Activated CD4-positive, alpha-beta memory T cell treated with anti-CD3 and anti-CD28 coated beads, Interleukin-2, amount 10 ng/mL, durations not matched to agents 7 days and 5 days (primary cell): ENCODE data around the gene LYPD8. TPM values are rescaled to one million over a fixed set of nuclear protein-coding genes. Genes with fewer than 3 reads are reported as not detected.

Source experiments
- CTCF ChIA-PET: fragments of 350-600 bp; sonication (Branson Sonifier 250); formaldehyde crosslinking; loops from one replicate; lab custom pipeline; 2021; ENCODE audit warnings: antibody characterized with exemption, inconsistent platforms; lab: Charles Lee
- POLR2A ChIA-PET: fragments of 350-600 bp; sonication (Branson Sonifier 250); formaldehyde crosslinking; loops from one replicate; lab custom pipeline; 2021; ENCODE audit warnings: antibody characterized with exemption; lab: Charles Lee
- DNase-seq: peaks from one replicate; pipeline ENCODE4 v3.0.0-alpha.2; 2020
- H3K27ac Mint-ChIP-seq: one replicate; pipeline ENCODE4 v1.8.0; 2021; ENCODE audit warnings: mild to moderate bottlenecking, mixed read lengths
- H3K27me3 Mint-ChIP-seq: one replicate; pipeline ENCODE4 v1.8.0; 2021; ENCODE audit warnings: mixed read lengths
- H3K36me3 Mint-ChIP-seq: one replicate; pipeline ENCODE4 v1.8.0; 2021; ENCODE audit warnings: low read depth, mixed read lengths
- H3K4me1 Mint-ChIP-seq: one replicate; pipeline ENCODE4 v1.8.0; 2021; ENCODE audit warnings: mixed read lengths
- H3K4me3 Mint-ChIP-seq: one replicate; pipeline ENCODE4 v1.8.0; 2021; ENCODE audit warnings: mild to moderate bottlenecking, mixed read lengths
- H3K9me3 Mint-ChIP-seq: one replicate; pipeline ENCODE4 v1.8.0; 2021; ENCODE audit warnings: mixed read lengths
- total RNA-seq, 2 experiments: library from RNA; stranded (reverse); gene quantifications; one replicate each; pipeline ENCODE4 v1.2.3, GENCODE V29; 2021

The LYPD8 gene
- total RNA-seq, 2 experiments from 2014 or later, result not detected

DNA sequence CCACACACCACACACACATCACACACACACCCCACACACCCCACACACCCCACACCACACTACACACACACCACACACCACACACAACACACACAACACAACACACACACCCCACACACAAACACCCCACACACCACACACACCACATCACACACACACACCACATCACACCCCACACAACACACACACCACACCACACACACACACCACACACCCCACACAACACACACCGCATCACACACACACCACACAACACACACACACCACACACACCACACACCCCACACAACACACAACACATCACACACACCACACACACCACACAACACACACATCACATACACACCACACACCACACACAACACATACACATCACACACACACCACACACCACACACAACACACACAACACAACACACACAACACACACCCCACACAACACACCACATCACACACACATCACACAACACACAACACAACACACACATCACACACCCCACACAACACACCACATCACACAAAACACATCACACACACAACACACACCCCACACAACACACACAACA is 2.4 kb downstream of the LYPD8 start:
- no peaks in the 10 kb centered on the region for H3K4me1 Mint-ChIP-seq
- ChIA-PET POLR2A (no interaction called here), CTCF (no interaction called here)
- H3K9me3 Mint-ChIP-seq, result no peaks in the 10 kb centered on the region
- H3K36me3 Mint-ChIP-seq, result no peaks in the 10 kb centered on the region
- H3K27me3 Mint-ChIP-seq, result no peaks in the 10 kb centered on the region
- no peak overlapping the region for H3K4me3 Mint-ChIP-seq
- no peak overlapping the region for H3K27ac Mint-ChIP-seq
- no peak for DNase-seq

DNA sequence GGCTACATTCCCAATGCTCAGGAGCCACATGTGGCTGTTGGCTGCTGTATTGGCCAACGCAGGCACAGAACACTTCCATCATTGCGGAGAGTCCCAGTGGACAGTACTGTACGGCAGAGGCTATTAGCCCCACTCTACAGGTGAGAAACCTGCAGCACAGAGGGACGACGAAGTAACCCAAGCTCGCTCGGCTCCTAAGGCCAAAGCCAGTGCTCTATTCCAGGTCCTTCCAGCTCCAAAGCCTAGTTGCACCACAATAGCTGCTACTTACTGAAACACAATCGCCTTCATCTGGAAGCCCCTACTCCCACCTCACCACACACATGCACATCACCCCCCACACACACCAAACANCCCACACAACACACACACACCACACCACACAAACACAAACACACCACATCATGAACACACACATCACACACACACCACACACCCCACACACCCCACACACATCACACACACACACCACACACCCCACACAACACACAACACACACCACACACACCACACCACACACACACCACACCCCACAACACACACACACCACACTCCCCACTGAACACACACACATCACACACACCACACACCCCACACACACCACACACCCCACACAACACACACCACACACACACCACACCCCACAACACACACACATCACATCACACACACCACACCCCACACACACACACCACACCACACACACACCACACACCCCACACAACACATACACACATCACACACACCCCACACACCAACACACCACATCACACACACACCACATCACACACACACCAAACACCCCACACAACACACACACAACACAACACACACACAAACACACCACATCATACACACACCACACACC is 3.2 kb downstream of the LYPD8 start:
- Mint-ChIP-seq H3K4me3 (no peak overlapping the region), H3K36me3 (no peaks in the 10 kb centered on the region), H3K27ac (no peak overlapping the region), H3K27me3 (no peaks in the 10 kb centered on the region), H3K9me3 (no peaks in the 10 kb centered on the region), H3K4me1 (no peaks in the 10 kb centered on the region)
- POLR2A ChIA-PET, result no interaction called here
- CTCF ChIA-PET, result no interaction called here
- DNase-seq, result no peak

DNA sequence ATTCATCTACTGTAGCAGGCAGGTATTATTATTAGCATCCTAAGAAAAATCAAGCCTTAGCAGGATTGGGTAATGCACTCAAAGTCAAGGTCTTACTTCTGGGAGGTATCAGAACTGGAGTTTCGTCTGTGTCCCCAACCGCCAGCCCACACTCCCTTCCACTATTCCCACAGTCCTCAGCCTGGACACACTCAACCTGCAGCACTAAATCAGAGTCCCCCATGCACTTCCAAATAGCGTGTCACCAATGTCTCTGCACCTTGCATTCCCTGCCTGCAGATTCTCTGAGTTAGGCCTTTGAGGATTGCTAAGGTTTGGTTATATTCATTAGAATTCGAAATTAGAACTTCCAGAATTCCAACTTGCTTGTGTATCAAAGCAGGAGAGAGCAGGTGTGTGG is 3.9 kb downstream of the LYPD8 start:
- Mint-ChIP-seq H3K4me1 (no peaks in the 10 kb centered on the region), H3K27ac (no peak overlapping the region), H3K27me3 (no peaks in the 10 kb centered on the region), H3K36me3 (no peaks in the 10 kb centered on the region), H3K9me3 (no peaks in the 10 kb centered on the region), H3K4me3 (no peak overlapping the region)
- no peak for DNase-seq
- POLR2A ChIA-PET, result no interaction called here
- CTCF ChIA-PET, result no interaction called here

DNA sequence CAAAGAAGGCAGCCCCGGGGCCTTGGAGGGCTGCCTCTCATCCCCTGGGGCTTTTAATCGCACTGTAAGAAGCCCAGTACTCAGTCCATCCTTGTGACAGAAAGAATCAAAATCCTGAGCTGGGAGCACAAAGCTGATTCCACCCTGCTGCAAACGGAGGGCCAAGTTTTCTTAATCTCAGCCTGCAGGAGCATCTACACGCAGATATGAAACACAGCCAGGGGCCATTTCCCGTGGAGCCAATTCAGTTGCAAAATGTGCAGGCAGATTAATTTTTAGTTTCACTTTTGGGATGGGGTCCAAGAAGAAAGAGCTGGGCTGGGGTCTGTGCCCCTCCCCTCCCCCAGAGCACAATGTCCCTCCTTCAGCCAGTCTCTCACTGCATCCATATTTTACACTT is 4.4 kb downstream of the LYPD8 start:
- no peak for DNase-seq
- Mint-ChIP-seq H3K27ac (no peak overlapping the region), H3K4me3 (no peak overlapping the region), H3K36me3 (no peaks in the 10 kb centered on the region), H3K9me3 (no peaks in the 10 kb centered on the region), H3K27me3 (no peaks in the 10 kb centered on the region), H3K4me1 (no peaks in the 10 kb centered on the region)
- POLR2A ChIA-PET, result no interaction called here
- CTCF ChIA-PET, result no interaction called here

DNA sequence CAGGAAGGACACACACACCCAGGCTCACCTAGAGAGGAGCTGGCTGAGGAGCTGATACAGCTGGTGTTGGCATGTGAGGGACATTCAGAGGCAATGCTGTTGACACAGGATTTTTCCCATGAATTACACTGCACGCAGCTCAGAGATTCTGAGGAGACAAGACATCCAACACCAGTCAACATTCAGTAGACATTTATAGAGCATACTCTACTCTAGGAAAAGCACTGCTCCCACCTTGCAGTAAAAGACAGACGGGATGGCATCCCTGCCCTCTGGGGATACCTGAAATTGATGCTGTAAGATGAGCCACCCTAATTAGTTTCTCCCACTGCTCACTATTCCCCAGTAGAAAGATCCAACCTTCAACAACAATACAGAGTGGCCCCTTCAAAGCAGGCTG is 5.1 kb downstream of the LYPD8 start:
- CTCF ChIA-PET, result no interaction called here
- no peak for DNase-seq
- no peaks in the 10 kb centered on the region for H3K9me3 Mint-ChIP-seq
- H3K27me3 Mint-ChIP-seq, result no peaks in the 10 kb centered on the region
- no peaks in the 10 kb centered on the region for H3K4me1 Mint-ChIP-seq
- H3K4me3 Mint-ChIP-seq, result no peak overlapping the region
- POLR2A ChIA-PET, result no interaction called here
- no peak overlapping the region for H3K27ac Mint-ChIP-seq
- no peaks in the 10 kb centered on the region for H3K36me3 Mint-ChIP-seq

DNA sequence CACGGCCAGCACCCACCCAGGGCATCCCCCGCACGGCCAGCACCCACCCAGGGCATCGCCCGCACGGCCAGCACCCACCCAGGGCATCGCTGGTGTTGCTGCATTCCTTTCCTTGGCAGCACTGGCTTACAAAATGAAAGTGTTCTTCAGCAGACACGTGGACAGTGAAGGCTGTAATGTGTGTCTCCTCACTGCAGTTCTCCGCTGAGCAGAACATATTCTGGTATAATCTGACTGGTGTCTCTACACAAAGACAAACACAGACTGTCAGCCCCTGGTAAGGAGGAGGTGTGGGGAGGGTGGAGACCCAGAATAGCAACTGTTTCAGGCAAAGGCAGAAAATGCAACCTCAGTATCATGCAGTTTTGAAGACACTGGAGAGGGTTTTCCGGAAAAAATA is 7.3 kb downstream of the LYPD8 start:
- no peak for DNase-seq
- H3K4me1 Mint-ChIP-seq, result no peaks in the 10 kb centered on the region
- no peaks in the 10 kb centered on the region for H3K9me3 Mint-ChIP-seq
- POLR2A ChIA-PET, result no interaction called here
- H3K27ac Mint-ChIP-seq, result no peak overlapping the region
- no peak overlapping the region for H3K4me3 Mint-ChIP-seq
- CTCF ChIA-PET, result no interaction called here
- no peaks in the 10 kb centered on the region for H3K36me3 Mint-ChIP-seq
- no peaks in the 10 kb centered on the region for H3K27me3 Mint-ChIP-seq

DNA sequence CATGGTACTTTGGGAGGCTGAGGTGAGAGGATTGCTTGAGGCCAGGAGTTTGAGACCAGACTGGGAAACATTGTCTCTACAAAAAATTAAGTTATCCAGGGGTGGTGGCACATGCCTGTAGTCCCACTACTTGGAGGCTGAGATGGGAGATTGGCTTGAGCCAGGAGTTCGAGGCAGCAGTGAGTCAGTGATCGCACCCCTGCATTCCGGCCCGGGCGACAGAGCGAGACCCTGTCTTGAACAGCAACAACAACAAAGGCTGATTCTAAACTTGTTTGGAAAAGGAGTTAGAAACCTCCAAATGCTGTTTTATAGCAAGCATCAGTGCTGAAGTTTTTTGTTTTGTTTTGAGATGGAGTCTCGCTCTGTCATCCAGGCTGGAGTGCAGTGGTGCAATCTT is 14.7 kb downstream of the LYPD8 start:
- H3K27me3 Mint-ChIP-seq, result no peaks in the 10 kb centered on the region
- H3K27ac Mint-ChIP-seq, result no peak overlapping the region
- ChIA-PET POLR2A (no interaction called here), CTCF (no interaction called here)
- no peak overlapping the region for H3K4me3 Mint-ChIP-seq
- no peak for DNase-seq
- H3K4me1 Mint-ChIP-seq, result no peaks in the 10 kb centered on the region
- no peaks in the 10 kb centered on the region for H3K9me3 Mint-ChIP-seq
- no peaks in the 10 kb centered on the region for H3K36me3 Mint-ChIP-seq

DNA sequence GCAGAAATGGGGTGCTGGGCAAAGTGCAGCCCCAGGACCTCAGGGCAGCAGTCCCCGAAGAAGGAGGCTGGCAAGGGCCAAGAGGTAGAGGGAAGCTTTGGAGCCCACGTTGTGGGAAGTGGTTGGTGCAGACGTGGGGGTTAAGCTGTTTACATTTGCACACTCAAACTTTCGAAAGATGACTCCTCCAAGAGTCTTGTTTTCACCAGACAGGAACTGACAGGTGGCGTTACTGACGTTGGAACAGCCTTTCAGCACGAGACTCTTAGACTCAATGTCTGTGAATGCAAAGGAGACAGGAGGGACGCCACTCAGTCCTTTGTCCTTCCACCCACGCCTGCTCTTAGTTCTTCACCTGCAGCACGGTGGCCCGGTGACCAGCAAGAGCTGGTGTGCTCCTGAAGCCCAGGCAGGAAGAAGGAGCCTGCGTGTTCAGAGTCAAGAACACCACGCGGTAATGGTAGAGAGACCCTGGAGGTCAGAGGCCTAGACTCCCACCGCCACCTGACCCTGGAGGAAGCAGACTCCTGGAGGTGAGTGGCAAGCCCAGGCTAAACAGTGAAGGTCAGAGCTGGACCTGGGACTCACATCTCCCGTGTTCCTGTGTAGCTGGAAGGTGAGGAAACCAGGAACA is 15.9 kb downstream of the LYPD8 start:
- POLR2A ChIA-PET, result no interaction called here
- H3K27me3 Mint-ChIP-seq, result no peaks in the 10 kb centered on the region
- CTCF ChIA-PET, result no interaction called here

DNA sequence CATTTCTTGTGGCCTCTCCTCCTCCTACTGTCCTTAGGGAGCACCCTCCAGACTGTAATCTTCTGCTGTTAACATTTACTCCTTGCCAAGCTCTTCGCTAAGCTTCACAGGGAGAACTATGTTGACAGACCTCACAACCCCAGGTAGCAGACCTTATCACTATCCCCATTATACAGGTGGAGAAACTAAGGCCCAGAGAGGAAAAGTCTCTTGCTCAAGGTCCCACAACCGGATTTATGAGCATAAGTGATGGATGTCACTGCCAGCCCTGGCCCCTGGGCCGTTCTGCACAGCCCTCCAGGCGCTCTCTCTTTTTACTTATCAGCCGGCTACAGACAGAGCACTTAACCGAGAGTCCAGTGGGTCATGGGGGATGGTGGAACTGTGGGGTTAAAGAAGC is 18.1 kb downstream of the LYPD8 start:
- no peak overlapping the region for H3K27ac Mint-ChIP-seq
- ChIA-PET CTCF (no interaction called here), POLR2A (no interaction called here)
- DNase-seq, result no peak
- no peak overlapping the region for H3K4me3 Mint-ChIP-seq
- no peaks in the 10 kb centered on the region for H3K9me3 Mint-ChIP-seq
- no peaks in the 10 kb centered on the region for H3K4me1 Mint-ChIP-seq
- H3K27me3 Mint-ChIP-seq, result no peaks in the 10 kb centered on the region
- H3K36me3 Mint-ChIP-seq, result no peaks in the 10 kb centered on the region

More for the DNA sequence above, 15.9 kb downstream of the LYPD8 start:
- Mint-ChIP-seq H3K27ac (no peak overlapping the region), H3K36me3 (no peaks in the 10 kb centered on the region), H3K4me1 (no peaks in the 10 kb centered on the region), H3K4me3 (no peak overlapping the region), H3K9me3 (no peaks in the 10 kb centered on the region)
- no peak for DNase-seq

DNA sequence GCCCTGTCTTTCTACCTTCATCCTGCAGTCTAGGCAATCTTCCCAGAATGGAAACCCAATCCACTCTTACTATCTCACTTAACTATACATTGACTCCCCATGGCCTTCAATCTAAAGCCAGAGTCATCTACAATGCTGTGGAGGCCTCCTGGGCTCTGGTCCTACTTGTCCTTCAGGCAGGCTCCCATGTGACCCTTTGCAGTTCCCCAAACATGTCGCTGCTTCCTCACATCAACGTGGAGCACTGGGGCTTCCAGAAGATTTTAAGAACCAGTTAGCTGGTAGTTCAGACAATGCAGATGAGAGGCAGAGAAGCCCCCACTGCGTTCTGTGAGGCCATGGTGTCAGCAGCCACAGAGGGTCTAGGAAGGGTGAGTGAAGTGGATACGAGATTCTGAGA is 18.6 kb downstream of the LYPD8 start:
- no peaks in the 10 kb centered on the region for H3K27me3 Mint-ChIP-seq
- H3K27ac Mint-ChIP-seq, result no peak overlapping the region
- no peaks in the 10 kb centered on the region for H3K9me3 Mint-ChIP-seq
- ChIA-PET POLR2A (no interaction called here), CTCF (no interaction called here)
- no peak overlapping the region for H3K4me3 Mint-ChIP-seq
- H3K4me1 Mint-ChIP-seq, result no peaks in the 10 kb centered on the region
- no peak for DNase-seq
- H3K36me3 Mint-ChIP-seq, result no peaks in the 10 kb centered on the region

DNA sequence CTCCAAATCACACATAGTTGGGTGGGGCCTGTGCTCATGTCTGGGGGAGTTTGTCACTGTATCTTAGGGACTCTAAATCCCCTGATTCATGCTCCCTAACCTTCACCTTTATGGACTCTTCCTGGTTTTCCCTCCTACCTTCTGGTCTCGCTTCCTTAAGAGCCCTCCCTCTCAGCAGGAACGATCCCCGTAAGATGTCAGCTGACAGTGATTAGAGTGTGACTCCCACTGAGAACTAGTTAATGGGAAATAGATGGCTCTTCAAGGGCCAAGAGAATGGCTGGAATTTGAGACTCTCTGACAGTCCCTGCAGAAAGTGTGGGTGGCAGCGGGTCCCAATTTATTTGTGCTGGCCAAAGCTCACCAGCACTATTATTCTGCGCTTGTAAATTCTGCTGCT is 22.0 kb downstream of the LYPD8 start:
- no peak for DNase-seq
- ChIA-PET CTCF (no interaction called here), POLR2A (no interaction called here)
- no peak overlapping the region for H3K4me3 Mint-ChIP-seq
- H3K9me3 Mint-ChIP-seq, result no peaks in the 10 kb centered on the region
- no peaks in the 10 kb centered on the region for H3K27me3 Mint-ChIP-seq
- no peak overlapping the region for H3K27ac Mint-ChIP-seq
- no peaks in the 10 kb centered on the region for H3K4me1 Mint-ChIP-seq
- no peaks in the 10 kb centered on the region for H3K36me3 Mint-ChIP-seq

DNA sequence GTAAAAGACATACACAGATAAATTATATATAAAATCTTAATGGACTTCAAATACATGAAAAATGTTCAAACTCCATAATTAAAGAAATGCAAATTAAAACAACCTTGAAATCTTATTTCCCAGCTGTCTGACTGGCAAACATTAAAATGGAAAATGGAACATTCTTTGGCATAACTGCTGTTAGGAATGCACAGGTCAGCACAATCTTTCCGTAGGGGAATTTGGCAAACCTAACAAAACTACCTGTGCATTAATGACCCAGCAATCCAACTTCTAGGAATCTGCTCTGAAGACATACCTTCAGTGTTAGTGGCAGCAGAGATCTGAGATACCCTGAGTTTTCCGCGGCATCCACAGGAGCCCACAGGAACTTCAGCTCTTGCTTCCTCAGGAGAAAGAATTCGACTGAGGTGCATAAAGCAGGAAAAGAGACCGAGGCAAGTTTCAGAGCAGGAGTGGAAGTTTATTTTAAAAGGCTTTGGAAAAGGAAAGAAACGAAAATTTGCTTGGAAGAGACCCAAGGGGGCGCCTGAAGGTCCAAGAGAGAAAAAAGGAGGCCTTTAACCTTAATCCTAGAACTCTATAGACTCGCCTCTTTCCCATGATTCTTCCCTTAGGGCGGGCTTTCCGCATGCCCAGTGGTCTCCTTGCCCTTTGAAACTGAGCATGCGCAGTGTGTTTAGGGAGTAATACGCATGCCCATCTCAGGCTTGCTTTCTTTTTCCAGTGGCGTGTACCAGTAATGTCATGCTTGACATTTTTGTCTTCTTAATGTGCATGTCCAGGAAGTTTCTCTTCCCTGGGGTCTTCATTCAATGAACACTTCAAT is 24.8 kb downstream of the LYPD8 start:
- no peak for DNase-seq
- ChIA-PET POLR2A (no interaction called here), CTCF (no interaction called here)
- H3K27me3 Mint-ChIP-seq, result no peaks in the 10 kb centered on the region
- H3K27ac Mint-ChIP-seq, result no peak overlapping the region
- no peaks in the 10 kb centered on the region for H3K4me1 Mint-ChIP-seq
- H3K9me3 Mint-ChIP-seq, result no peaks in the 10 kb centered on the region
- H3K36me3 Mint-ChIP-seq, result no peaks in the 10 kb centered on the region
- no peak overlapping the region for H3K4me3 Mint-ChIP-seq

DNA sequence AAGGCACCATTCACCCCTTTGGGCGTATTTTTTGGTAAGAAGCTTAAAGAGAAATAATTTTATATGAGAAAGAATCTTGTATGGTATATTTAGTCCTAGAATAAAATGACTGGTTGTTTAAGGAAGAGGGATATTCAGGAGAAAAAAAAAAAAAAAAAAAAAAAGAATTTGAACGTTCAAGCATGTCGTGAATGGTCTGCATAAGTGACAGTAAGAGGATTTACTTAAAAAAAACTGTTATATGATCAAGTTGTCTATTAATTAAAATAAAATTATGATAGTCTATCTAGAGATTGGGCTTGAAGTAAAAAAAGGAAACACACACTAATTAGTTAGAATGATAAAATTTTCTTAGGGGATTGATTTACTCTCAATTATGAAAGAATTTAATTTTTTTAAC is 41.3 kb downstream of the LYPD8 start:
- Mint-ChIP-seq H3K27ac (no peak overlapping the region), H3K27me3 (no peaks in the 10 kb centered on the region), H3K9me3 (peaks cover 9% of the 10 kb centered on the region), H3K4me3 (no peak overlapping the region), H3K36me3 (no peaks in the 10 kb centered on the region), H3K4me1 (no peaks in the 10 kb centered on the region)
- ChIA-PET CTCF (no interaction called here), POLR2A (no interaction called here)
- no peak for DNase-seq
